Suprapubic skin (tissue), 4 donors: ENCODE results near the gene ZNF331.

Experiments used
- CTCF ChIP-seq, 2 donors: fragments of 200-600 bp in 1 of 2; fragments of 450-650 bp in 1 of 2; sonication (generic) in 1 of 2; IDR thresholded peaks; one replicate each; pipeline ENCODE4 v1.5.1; 2016 to 2019; ENCODE audit warnings: antibody characterized with exemption in 2 of 2, mild to moderate bottlenecking in 1 of 2, moderate library complexity in 1 of 2
- EP300 ChIP-seq: sonication (generic); formaldehyde crosslinking; IDR thresholded peaks from one replicate; pipeline ENCODE4 v1.6.1; 2017; ENCODE audit warnings: antibody characterized with exemption
- POLR2A ChIP-seq, 2 donors: fragments of 450-650 bp; IDR thresholded peaks; one replicate each; pipeline ENCODE4 v1.6.1; 2017; ENCODE audit warnings: antibody characterized with exemption in 2 of 2, mild to moderate bottlenecking in 2 of 2, moderate library complexity in 2 of 2
- POLR2AphosphoS5 ChIP-seq, 3 donors: sonication (generic); formaldehyde crosslinking; IDR thresholded peaks; one replicate each; pipeline ENCODE4 v1.6.1; 2017; ENCODE audit warnings: antibody characterized with exemption in 3 of 3

- TF ChIP-seq CTCF (IDR thresholded peaks at IDR 0.05), result no peak
- no peak for TF ChIP-seq POLR2A (IDR thresholded peaks at IDR 0.05)
- no peak for TF ChIP-seq EP300
- no peak for TF ChIP-seq POLR2AphosphoS5 (IDR thresholded peaks at IDR 0.05)
These were observed 75.0 kb downstream of the ZNF331 start for GRCh38 chr19:53612762-53613526.
